HG03159 (cell line): ENCODE data around the gene TPI1.
"Not testable (repeated sequence)": the region's sequence is repeated elsewhere in the genome, so short reads cannot be mapped to it uniquely, and the experiment has no call there.

ENCODE experiments used
- ATAC-seq: cut with Tn5 transposase; IDR thresholded peaks from one replicate; pipeline ENCODE4 v1.9.1; 2021; ENCODE audit warnings: mild to moderate bottlenecking, moderate library complexity; ENCODE audit not compliant: unreplicated experiment

The TPI1 gene

DNA sequence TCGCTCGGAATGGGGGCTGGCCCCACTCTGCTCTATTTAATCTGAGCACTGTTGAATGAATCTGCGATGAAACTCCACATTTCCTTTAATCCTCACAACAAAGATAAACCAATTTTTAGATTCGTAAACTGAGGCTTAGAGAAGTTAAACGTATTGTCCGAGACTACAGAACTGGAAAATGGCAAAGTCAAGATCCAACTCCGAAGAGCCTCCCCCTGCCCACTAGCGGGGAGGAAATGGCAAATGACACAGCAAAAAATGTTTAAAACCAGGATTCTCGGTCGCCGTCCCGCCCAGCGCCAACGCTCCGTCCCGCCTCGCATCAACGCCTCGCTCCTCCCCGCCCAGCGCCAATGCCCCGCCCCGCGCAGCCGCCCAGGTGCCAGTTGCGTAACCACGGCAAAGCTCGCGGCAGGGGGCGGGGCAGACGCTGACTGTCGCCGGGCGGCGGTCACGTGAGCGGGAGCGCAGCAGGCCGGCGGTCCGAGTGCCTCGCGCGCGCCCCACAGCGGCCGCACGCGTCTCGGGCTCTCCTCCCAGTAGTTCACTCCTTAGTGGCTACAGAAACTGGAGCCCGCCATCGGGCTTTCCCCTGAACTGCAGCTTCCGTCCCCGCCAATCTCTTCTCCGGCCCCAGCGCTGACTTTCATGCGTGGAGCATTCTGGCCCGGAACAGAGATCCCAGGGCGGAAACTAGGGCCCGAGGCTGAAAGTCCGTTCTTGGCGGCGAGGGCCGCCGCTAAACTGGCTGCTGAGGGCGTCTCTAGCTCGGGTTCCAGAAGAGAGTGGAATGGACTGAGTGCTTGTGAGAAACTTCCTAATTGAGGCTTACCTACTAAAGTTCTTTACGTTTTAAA is 23.7 kb downstream of the TPI1 start:
- peak; percentile 89 for ATAC-seq

DNA sequence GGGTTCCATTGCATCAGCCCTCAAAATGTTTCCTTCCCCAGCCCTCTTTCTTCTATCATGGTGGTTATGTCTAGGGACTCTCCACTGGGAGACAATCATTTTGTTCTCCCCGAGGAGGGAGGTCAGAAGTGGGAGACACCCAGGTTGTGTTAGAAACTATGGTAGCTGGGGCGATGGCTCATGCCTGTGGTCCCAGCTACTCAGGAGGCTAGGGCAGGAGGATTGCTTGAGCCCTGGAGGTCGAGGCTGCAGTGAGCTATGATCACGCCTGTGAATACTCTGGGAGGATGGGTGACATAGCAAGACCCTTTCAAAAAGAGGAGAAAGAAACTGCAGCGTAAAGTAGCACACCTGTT is 24.3 kb downstream of the TPI1 start:
- ATAC-seq: no peak

DNA sequence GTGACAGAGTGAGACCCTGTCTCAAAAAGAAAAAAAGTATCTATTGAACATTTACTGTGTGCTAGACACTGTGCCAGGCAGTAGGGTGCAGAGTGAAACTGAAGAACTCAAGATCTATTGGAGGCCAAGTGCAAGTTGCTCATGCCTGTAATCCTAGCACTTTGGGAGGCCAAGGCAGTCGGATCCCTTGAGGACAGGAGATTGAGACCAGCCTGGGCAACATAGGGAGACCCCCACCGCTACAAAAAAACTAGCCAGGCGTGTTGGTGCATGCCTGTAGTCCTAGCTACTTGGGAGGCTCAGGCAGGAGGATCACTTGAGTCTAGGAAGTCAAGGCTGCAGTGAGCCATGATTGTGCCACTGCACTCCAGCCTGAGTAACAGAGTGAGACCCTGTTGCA is 25.4 kb downstream of the TPI1 start:
- ATAC-seq: not testable (repeated sequence)

DNA sequence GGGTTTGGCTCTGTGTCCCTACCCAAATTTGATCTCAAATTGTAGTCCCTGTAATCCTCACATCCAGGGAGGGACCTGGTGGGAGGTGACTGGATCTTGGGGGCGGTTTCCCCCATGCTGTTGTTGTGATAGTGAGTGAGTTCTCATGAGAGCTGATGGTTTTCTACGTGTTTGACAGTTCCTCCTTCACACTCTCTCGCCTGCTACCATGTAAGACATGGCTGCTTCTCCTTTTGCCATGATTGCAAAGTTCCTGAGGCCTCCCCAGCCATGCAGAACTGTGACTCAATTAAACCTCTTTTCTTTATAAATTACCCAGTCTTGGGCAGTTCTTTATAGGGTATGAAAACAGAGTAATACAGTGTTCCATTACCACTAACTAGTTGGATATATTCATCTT is 27.0 kb downstream of the TPI1 start:
- ATAC-seq: no peak

DNA sequence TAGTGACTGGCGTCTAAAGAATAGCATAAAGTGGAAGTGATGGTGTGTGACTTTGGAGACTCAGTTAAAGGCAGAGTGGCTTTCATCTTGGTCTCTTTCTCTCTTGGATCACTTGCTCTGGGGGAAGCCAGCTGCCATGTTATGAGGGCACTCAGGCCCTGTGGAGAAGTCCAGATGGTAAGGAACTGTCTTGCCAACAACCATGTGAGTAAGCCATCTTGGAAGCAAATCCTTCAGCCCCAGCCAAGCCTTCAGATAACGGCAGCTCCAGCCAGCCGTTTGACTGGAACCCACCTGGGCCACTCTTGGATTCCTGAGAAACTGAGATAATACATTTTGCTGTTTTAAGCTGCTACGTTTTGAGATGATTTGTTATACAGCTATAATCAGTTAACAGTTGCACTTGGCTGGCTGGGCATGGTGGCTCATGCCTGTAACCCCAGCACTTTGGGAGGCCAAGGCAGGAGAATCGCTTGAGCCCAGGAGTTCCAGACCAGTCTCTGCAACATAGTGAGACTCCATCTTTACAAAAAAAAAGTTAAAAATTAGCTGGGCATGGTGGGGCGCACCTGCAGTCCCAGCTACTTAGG is 29.6 kb downstream of the TPI1 start:
- no peak for ATAC-seq

DNA sequence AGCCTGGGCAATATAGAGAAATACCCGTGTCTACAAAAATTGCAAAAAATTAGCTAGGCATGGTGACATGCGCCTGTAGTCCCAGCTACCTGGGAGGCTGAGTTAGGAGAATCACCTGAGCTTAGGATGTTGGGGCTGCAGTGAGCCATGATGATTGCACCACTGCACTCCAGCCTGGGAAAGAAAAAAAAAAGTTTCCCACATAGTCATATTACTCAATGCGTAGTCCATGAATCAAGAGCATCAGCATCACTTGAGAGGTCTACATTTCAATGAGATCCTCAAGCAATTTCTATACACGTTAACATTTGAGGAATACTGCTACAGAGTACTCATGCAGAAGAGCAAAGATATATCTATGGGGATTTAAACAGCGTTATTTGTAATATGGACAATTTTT is 32.1 kb downstream of the TPI1 start:
- ATAC-seq: no peak

DNA sequence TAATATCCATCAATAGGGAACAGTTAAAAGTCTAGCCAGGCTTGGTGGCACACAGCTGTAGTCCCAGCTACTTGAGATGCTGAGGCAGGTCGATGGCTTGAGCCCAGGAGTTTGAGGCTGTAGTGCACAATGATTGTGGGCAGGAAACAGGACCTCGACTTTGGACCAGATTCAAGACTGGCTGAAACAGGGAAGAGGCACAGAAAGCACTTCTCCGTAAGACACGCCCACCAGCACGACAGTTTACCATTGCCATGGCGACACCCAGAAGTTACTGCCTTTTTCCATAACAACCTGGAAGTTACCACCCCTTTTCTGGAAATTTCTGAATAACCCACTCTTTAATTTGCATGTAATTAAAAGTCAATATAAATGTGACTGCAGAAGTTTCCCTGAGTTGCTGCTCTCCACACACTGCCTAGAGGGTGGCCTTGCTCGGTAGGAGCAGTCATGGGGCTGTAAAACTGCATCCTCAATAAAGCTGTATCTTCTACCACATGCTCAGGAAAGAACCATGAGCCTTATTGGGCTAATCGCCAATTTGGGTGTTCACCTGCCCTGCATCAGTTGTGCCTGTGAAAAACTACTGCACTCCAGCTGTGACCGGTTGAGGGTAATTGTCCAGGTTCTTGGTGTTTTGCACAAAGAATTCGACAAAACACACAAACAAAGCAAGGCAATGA is 32.6 kb downstream of the TPI1 start:
- ATAC-seq: no peak

DNA sequence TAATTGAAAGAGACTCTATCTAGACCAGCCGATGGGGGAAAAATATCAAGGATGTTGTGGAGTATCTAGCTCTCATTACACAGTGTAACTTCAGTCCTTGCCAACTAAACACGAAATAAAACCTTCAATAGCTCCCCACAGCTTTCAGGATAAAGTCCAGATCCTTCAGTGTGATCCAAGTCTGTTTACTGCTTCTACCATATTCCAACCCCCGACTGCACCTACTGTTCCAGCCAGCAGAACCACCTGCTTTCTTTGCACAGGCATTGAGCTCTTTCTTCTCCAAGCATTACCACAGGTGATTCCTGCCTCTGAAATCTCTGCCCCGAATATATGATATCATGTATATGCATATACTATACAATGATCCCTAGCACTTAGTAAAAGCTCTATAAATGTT is 35.1 kb downstream of the TPI1 start:
- ATAC-seq: no peak

DNA sequence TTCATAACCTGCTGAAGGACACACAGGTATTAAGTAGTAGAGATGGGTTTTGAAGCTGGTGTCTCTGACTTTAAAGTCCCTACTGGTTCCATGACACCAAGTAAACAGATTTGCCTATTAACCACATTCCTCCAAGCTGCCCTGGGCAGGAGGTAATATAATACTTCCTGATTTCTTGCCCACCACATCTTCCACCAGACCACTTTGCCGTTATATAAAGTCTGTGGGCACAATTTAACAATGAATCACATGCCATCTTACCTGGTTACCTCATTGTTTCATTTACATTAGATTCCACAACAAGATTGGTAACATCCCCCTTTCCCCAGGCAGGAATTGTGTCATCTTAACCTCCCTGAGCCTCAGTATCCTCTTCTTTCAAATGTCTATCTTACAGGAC is 36.4 kb downstream of the TPI1 start:
- ATAC-seq: no peak

DNA sequence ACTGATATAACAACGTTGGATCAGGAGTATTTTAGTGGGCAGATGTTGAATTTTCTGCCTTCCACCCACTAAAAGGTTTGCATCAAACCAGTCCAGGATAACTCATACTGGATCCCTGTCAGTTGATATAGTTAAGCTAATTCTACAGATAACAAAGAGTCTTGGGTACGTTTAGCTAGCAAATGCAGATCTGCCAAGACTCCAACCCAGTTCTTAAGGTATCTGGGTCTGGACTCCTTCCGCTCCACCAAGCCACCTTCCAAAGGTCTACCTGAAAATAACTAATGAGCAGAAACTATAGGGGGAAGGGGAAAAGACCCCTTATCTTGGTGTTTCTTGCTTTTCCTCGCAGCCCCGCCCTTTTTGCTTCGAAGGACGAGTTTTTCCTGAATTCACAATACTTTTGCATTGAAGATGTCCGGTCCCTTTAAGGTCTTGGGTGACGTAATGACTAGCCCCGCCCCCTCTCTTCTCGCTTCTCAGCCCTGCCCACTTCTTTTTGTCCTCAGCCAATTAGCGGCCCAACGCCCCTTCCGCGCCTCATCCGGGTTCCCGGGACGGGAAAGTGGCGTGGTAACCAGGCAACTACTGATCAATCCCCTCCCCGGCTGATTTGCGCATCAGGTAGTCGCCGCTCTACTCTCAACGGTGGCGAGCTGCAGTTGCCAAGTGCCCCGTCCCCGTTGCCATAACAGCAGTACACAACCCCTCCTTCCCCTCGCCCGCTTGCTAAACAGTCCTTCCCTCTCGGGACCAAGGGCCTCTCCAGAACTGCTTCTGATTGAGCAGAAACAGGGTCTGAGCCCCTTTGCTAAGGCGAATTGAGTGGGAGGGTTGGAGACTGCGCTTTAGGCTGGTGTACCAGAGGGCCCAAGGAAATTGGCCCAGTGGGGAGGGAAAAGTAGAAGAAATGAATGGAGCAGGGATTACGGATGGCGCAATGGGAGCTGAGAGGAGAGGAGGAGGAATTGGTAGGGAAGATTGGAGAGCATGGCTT is 37.2 kb downstream of the TPI1 start, which contains the start of gene LRRC23:
TSS of gene LRRC23 (plus strand) at position 543 of the 997 bp plus-strand sequence. CDS start 812 bp downstream, outside the sequence.
- peak; percentile 95 for ATAC-seq

DNA sequence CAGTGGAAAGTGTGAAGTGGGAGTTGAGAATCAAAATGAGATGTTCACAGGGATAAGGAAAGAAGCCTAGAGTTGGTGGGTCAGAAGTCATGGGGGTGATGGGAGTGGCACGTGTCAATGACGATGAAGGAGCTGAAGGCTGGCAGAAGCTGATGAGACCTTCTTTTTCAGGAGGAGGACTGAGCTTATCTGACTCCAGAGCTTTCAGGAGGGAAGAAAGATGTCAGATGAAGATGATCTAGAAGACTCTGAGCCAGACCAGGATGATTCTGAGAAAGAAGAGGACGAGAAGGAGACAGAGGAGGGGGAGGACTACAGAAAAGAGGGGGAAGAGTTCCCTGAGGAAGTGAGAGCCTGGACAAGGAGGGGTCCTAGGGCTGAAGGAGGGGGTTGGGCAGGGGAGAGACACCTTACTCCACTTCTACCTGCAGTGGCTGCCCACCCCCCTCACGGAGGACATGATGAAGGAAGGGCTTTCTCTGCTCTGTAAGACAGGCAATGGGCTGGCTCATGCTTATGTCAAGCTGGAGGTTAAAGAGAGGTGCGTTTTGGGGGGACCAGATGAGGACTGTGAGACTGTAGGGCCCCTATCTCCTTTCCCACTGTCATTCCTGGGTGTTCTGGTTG is 38.2 kb downstream of the TPI1 start:
- no peak for ATAC-seq

DNA sequence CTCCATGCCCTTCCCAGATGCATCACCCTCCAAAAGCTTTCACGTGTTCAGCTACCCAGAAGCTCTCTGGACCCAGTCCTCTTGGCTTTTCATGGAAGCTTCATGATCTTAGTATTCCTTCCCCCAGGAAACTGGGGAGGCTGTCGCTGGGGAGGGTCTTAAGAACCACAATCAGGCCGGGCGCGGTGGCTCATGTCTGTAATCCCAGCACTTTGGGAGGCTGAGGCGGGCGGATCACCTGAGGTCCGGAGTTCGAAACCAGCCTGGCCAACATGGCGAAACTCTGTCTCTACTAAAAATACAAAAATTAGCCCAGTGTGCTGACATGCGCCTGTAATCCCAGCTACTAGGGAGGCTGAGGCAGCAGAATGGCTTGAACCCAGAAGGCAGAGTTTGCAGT is 40.8 kb downstream of the TPI1 start:
- ATAC-seq: not testable (repeated sequence)

DNA sequence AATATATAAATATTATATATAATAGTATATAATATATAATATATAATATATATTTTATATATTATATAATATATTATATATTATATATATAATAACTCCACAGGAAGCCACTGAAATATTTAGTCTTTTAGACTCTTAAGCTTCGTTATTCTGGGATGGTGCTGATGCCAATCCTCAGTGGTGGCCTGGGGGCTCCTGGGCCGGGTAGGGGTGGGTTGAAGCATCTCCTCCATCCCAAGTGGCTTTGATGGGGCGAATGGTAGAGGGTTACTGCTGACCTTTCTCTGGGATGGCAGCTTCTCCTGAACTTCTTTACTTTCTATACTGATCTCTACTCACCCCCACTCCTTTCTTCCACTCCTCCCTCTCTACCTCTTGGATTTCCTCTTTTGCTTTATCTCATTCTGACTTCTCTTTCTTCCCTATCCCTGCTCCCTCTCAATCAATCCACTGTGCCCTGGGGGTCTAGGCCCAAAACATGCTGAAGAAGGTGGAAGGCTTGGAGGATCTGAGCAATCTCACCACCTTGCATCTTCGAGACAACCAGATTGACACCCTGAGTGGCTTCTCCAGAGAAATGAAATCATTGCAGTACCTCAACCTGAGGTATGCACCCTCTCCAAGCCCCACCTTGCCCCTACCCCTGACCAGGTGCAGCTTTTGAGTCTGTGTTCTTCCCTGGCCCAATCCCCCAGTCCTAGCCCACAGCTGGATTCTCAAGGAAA is 42.3 kb downstream of the TPI1 start:
- ATAC-seq: no peak

DNA sequence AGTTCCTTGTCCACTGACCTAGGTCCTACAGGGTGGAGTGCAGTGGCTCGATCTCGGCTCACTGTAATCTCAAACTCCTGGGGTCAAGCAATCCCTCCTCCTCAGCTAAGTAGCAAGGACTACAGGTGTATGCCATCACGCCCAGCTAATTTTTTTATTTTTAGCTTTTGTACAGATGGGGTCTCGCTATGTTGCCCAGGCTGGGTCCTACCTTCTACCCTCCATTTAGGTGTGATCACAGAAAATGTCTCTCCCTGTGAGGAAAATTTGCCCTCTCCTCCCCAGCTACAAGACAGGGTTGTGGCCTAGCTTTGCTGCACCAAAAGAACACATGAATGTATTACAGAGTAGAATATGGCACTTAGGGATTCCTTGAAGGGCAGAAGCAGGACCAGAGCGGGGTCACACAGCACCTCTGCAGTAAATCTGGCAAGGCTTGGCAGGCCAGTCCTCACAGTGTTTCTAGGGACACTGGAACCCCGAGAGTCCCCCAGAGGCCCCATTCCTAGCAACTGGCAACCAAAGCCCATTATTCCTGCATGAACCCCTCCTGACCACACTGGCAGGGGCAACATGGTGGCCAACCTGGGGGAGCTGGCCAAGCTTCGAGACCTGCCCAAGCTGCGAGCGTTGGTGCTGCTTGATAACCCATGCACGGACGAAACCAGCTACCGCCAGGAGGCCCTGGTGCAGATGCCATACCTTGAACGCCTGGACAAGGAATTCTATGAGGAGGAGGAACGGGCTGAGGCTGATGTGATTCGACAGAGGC is 45.0 kb downstream of the TPI1 start:
- no peak for ATAC-seq

DNA sequence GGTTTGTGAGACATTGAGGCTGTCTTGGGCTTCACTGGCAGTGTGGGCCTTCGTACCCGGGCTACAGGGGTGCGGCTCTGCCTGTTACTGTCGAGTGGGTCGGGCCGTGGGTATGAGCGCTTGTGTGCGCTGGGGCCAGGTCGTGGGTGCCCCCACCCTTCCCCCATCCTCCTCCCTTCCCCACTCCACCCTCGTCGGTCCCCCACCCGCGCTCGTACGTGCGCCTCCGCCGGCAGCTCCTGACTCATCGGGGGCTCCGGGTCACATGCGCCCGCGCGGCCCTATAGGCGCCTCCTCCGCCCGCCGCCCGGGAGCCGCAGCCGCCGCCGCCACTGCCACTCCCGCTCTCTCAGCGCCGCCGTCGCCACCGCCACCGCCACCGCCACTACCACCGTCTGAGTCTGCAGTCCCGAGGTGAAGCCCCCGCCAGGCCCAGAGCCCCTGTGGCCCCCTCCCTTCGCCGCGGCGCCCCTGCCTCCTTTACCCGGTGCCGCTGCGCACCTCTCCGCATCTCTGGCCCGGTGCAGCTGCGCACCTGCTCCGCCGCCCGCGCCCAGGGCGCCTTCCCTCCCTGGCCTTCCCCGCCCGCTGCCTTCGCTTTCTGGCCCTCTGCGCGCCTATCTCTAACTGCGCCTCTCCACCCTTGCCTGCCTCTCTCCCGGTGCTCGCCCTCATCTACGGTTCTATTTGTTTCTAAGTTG is 47.1 kb downstream of the TPI1 start, which contains the start of gene ENO2:
TSS of gene ENO2 (plus strand) at position 335 of the 701 bp plus-strand sequence. CDS start 1,253 bp downstream, outside the sequence.
- ATAC-seq: peak; percentile 63

DNA sequence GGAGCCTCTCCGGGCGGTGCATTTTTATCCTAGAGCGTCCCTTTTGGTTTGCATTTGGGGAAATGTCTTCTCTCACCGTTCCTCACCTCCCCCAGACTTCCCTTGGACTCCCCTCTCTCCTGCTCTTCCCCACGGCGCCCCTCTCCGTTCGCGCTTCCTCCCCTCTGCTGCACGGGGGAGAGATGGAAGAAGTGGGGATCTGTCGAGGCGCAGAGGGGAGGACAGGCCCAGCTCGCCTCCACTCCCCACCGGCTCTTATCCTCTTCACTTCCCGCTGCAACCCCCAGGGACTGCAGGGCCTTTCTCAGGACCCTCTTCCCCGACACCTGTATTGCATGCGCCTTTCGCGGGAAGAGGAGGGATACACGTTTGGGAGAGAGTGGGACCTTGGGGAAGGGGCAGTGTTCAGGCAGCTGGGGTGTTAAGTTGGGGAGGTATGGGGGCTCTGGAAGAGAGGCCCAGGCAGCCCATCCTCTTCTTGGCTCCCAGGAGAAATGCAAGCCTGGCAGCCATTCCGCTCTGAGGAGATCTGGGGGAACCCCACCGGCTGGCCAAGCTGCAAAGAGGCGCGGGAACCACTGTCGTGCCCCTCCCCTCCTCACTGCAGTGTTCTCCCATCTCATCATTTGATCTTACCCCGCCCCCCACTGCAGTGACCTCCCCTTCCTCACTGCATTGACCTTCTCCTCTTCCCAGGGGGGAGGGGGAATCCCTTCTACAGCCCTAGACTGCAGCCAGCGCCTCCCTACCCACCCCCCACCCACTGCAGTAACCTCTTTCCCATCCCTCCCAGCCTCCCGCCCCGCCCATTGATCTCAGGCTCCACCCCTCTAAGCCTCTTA is 47.8 kb downstream of the TPI1 start:
- ATAC-seq: no peak

DNA sequence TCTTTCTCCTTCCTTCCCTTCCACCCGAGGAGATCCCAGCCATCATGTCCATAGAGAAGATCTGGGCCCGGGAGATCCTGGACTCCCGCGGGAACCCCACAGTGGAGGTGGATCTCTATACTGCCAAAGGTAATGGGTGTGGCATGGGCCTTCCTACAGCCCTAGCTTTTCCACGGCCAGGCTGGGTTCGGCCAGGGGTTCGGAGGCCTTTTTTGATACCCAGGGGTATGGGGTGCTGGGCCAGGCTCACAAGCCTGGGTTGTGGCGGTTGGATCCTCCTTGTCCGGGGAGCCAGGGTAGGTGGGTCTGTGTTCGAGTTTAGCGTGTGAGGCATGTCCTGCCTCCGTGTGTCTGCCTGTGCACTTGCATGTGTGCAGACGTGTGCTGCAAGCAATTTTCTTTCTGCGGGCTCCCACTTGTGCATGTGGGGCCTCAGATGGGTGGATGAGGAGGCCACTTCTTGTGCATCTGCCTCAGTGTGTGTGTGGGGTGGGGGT is 48.5 kb downstream of the TPI1 start:
- ATAC-seq: no peak
